Liver (tissue), 9 donors: Measurements from ENCODE around the gene CAPN7. TPM values are rescaled to one million over a fixed set of nuclear protein-coding genes. Genes with fewer than 3 reads are reported as not detected.

Experiments used
- DNase-seq: peaks from one replicate; pipeline ENCODE4 v3.0.0-alpha.2; 2017; ENCODE audit warnings: low spot score
- H3K27ac ChIP-seq, 2 donors: one replicate each; pipeline ENCODE4 v1.7.0; 2013; ENCODE audit warnings: inconsistent platforms in 2 of 2, low read length in 2 of 2, control low read depth in 1 of 2, low read depth in 1 of 2, mild to moderate bottlenecking in 1 of 2
- H3K27me3 ChIP-seq, 4 donors: one replicate each; pipeline versions ENCODE4 v1.6.1 to v1.7.0; 2013; ENCODE audit warnings: low read length in 3 of 4, inconsistent platforms in 1 of 4, mild to moderate bottlenecking in 1 of 4, moderate library complexity in 1 of 4; ENCODE audit not compliant: control insufficient read depth in 4 of 4, insufficient read depth in 4 of 4
- H3K36me3 ChIP-seq, 4 donors: one replicate each; pipeline versions ENCODE4 v1.6.1 to v1.7.0; 2013; ENCODE audit warnings: low read length in 3 of 4, mild to moderate bottlenecking in 3 of 4, low read depth in 1 of 4, moderate library complexity in 1 of 4; ENCODE audit not compliant: control insufficient read depth in 4 of 4, insufficient read depth in 3 of 4
- H3K4me1 ChIP-seq, 4 donors: one replicate each; pipeline versions ENCODE4 v1.6.1 to v1.7.0; 2013; ENCODE audit warnings: low read length in 3 of 4, mild to moderate bottlenecking in 3 of 4, moderate library complexity in 1 of 4; ENCODE audit not compliant: control insufficient read depth in 4 of 4, insufficient read depth in 4 of 4
- H3K4me3 ChIP-seq, 3 donors: one replicate each; pipeline versions ENCODE4 v1.6.1 to v1.7.0; 2013; ENCODE audit warnings: low read length in 3 of 3, control low read depth in 1 of 3, low read depth in 1 of 3, mild to moderate bottlenecking in 1 of 3
- H3K9ac ChIP-seq, 2 donors: one replicate each; pipeline ENCODE4 v1.7.0; 2013; ENCODE audit warnings: low read length in 2 of 2, mild to moderate bottlenecking in 2 of 2, moderate library complexity in 2 of 2, control low read depth in 1 of 2, low read depth in 1 of 2
- H3K9me3 ChIP-seq, 4 donors: one replicate each; pipeline versions ENCODE4 v1.6.1 to v1.7.0; 2013; ENCODE audit warnings: low read length in 3 of 4; ENCODE audit not compliant: control insufficient read depth in 4 of 4
- ATF3 ChIP-seq: IDR thresholded peaks from 2 replicates; pipeline ENCODE4 v1.6.1; 2016; ENCODE audit warnings: antibody characterized with exemption
- CTCF ChIP-seq: fragments of 150-350 bp; IDR thresholded peaks from 2 replicates; pipeline ENCODE4 v1.5.1; 2017; ENCODE audit warnings: improper control_type of control experiment, low read depth, low read length; ENCODE audit not compliant: missing input control
- EGR1 ChIP-seq, 2 donors: IDR thresholded peaks; 2 replicates each; pipeline ENCODE4 v1.6.1; 2016 to 2018; ENCODE audit warnings: antibody characterized with exemption in 2 of 2, low read depth in 2 of 2
- FOXA1 ChIP-seq: IDR thresholded peaks from 2 replicates; pipeline ENCODE4 v1.6.1; 2016; ENCODE audit warnings: antibody characterized with exemption
- FOXA2 ChIP-seq: IDR thresholded peaks from 2 replicates; pipeline ENCODE4 v1.6.1; 2016; ENCODE audit warnings: antibody characterized with exemption
- GABPA ChIP-seq, 2 donors: IDR thresholded peaks in 1 of 2; conservative IDR thresholded peaks in 1 of 2; 2 replicates each; pipeline ENCODE4 v1.6.1; 2016; ENCODE audit warnings: antibody characterized with exemption in 2 of 2, mild to moderate bottlenecking in 1 of 2, moderate library complexity in 1 of 2
- HNF4A ChIP-seq, 2 donors: conservative IDR thresholded peaks; 2 replicates each; pipeline ENCODE4 v1.6.1; 2016; ENCODE audit warnings: antibody characterized with exemption in 2 of 2, mild to moderate bottlenecking in 2 of 2
- HNF4G ChIP-seq: IDR thresholded peaks from 2 replicates; pipeline ENCODE4 v1.6.1; 2016; ENCODE audit warnings: antibody characterized with exemption
- JUND ChIP-seq, 2 donors: IDR thresholded peaks; 2 replicates each; pipeline ENCODE4 v1.6.1; 2016; ENCODE audit warnings: antibody characterized with exemption in 2 of 2
- MAX ChIP-seq: IDR thresholded peaks from 2 replicates; pipeline ENCODE4 v1.6.1; 2016; ENCODE audit warnings: antibody characterized with exemption
- NR2F2 ChIP-seq: IDR thresholded peaks from 2 replicates; pipeline ENCODE4 v1.6.1; 2016; ENCODE audit warnings: antibody characterized with exemption
- RAD21 ChIP-seq, 2 donors: IDR thresholded peaks; 2 replicates each; pipeline ENCODE4 v1.6.1; 2016; ENCODE audit warnings: antibody characterized with exemption in 2 of 2, mild to moderate bottlenecking in 2 of 2
- REST ChIP-seq: IDR thresholded peaks from 2 replicates; pipeline ENCODE4 v1.6.1; 2016; ENCODE audit warnings: antibody characterized with exemption, mild to moderate bottlenecking
- RXRA ChIP-seq, 2 donors: IDR thresholded peaks; 2 replicates each; pipeline ENCODE4 v1.6.1; 2017 to 2018; ENCODE audit warnings: antibody characterized with exemption in 2 of 2, mild to moderate bottlenecking in 1 of 2
- SP1 ChIP-seq: IDR thresholded peaks from 2 replicates; pipeline ENCODE4 v1.6.1; 2018; ENCODE audit warnings: antibody characterized with exemption, mild to moderate bottlenecking
- TAF1 ChIP-seq: conservative IDR thresholded peaks from 2 replicates; pipeline ENCODE4 v1.6.1; 2016; ENCODE audit warnings: antibody characterized with exemption, mild to moderate bottlenecking
- YY1 ChIP-seq: IDR thresholded peaks from 2 replicates; pipeline ENCODE4 v1.6.1; 2016; ENCODE audit warnings: antibody characterized with exemption, mild to moderate bottlenecking
- ZBTB33 ChIP-seq: IDR thresholded peaks from 2 replicates; pipeline ENCODE4 v1.6.1; 2016; ENCODE audit warnings: antibody characterized with exemption
- WGBS: extraction: QIAGEN DNeasy Blood & Tissue Kit; methylation state at CpG from one replicate; pipeline ENCODE4 v1.1.7; 2013; 5-methylcytosine and 5-hydroxymethylcytosine counted together
- polyA plus RNA-seq, 2 donors: library from polyadenylated mRNA; stranded (reverse) in 1 of 2; unstranded in 1 of 2; fragments of 200-250 nt in 1 of 2; fragments of >200 nt in 1 of 2; fragmentation: Nextera tagmentation in 1 of 2; extraction: Ambion mirVana in 1 of 2; gene quantifications; one replicate each; pipeline versions ENCODE4 v1.2.1 to v1.2.3, GENCODE V29; 2013 to 2015
- total RNA-seq, 2 donors: library from RNA; depleted of rRNA; stranded (reverse); fragments of >200 nt; gene quantifications; one replicate each; pipeline ENCODE4 v1.2.3, GENCODE V29; 2014
- donor health status: healthy.
- donor health status: healthy.
- donor health status: healthy.
- donor health status: healthy.
- donor health status: healthy.

Gene CAPN7
- total and polyA plus RNA-seq, 4 donors = 9.5 to 41.9 (median 17.9) TPM

- no peak for DNase-seq
- peaks cover 0 to 6% (median 3%) of the 10 kb centered on the region in 4 donors for H3K4me1 ChIP-seq
- no peaks in the 10 kb centered on the region for H3K9me3 ChIP-seq
- peak; percentile 14 for TF ChIP-seq FOXA2
- TF ChIP-seq ZBTB33 = no peak
- TF ChIP-seq RXRA (IDR thresholded peaks at IDR 0.05) = peak; percentile 35 to 62
- TF ChIP-seq HNF4G = no peak
- no peak for TF ChIP-seq CTCF
- TF ChIP-seq MAX = no peak
- no peak for TF ChIP-seq REST
- TF ChIP-seq ATF3 = peak; percentile 32
- TF ChIP-seq HNF4A (conservative IDR thresholded peaks at IDR 0.05) = peak in 1 of 2 donors; percentile 47
- TF ChIP-seq RAD21 (IDR thresholded peaks at IDR 0.05) = peak; percentile 26 to 59
- TF ChIP-seq GABPA (IDR thresholded peaks at IDR 0.05 in 1 of 2, conservative IDR thresholded peaks at IDR 0.05 in 1 of 2) = no peak
- peak; percentile 29 for TF ChIP-seq YY1
- peak in 1 of 2 donors; percentile 26 for TF ChIP-seq JUND (IDR thresholded peaks at IDR 0.05)
- no peak for TF ChIP-seq FOXA1
- TF ChIP-seq EGR1 (IDR thresholded peaks at IDR 0.05; ENCODE audit: low read depth in 2 of 2) = no peak
- no peak for TF ChIP-seq TAF1
- peak; percentile 23 for TF ChIP-seq NR2F2
- peak; percentile 53 for TF ChIP-seq SP1
- peaks cover 0 to 9% (median 0%) of the 10 kb centered on the region in 4 donors for H3K36me3 ChIP-seq
- H3K27ac ChIP-seq = peak overlapping the region; percentile 2 to 19
- no peak overlapping the region for H3K9ac ChIP-seq
- no peak overlapping the region for H3K4me3 ChIP-seq
- H3K27me3 ChIP-seq = no peaks in the 10 kb centered on the region
- WGBS = 51% methylated on average over 13 of the region's 13 CpGs
Measured at GRCh38 chr3:15287565-15288330, 81.7 kb downstream of the CAPN7 start.
